Loucy (cell line): ENCODE results near the gene PPP1R10.

Source experiments
- H2AFZ ChIP-seq: fragments of 200-600 bp; sonication (generic); 2 replicates; pipeline ENCODE4 v1.6.0; 2016; ENCODE audit warnings: antibody characterized with exemption, mild to moderate bottlenecking, low read length, moderate library complexity
- H3F3A ChIP-seq: fragments of 200-600 bp; 2 replicates; pipeline ENCODE4 v1.6.0; 2016; ENCODE audit warnings: antibody characterized with exemption, low read depth, mild to moderate bottlenecking
- H3K27me3 ChIP-seq: fragments of 200-600 bp; sonication (generic); 2 replicates; pipeline ENCODE4 v1.6.1; 2014; ENCODE audit warnings: low read length, mild to moderate bottlenecking; ENCODE audit not compliant: insufficient read depth, poor library complexity, severe bottlenecking
- H3K36me3 ChIP-seq: fragments of 200-600 bp; sonication (generic); 2 replicates; pipeline ENCODE4 v1.6.1; 2016; ENCODE audit warnings: low read length; ENCODE audit not compliant: insufficient read depth
- H3K4me1 ChIP-seq: fragments of 200-600 bp; sonication (generic); 2 replicates; pipeline ENCODE4 v1.5.1; 2014; ENCODE audit warnings: low read length, mild to moderate bottlenecking; ENCODE audit not compliant: insufficient read depth, poor library complexity, severe bottlenecking
- H3K4me2 ChIP-seq: fragments of 200-600 bp; sonication (generic); 2 replicates; pipeline ENCODE4 v1.6.0; 2014; ENCODE audit warnings: antibody characterized with exemption, low read length, low read depth, mild to moderate bottlenecking; ENCODE audit not compliant: poor library complexity, severe bottlenecking
- H3K4me3 ChIP-seq: fragments of 200-600 bp; sonication (generic); 2 replicates; pipeline ENCODE4 v1.5.1; 2014; ENCODE audit warnings: low read length, mild to moderate bottlenecking, mixed read lengths; ENCODE audit not compliant: poor library complexity, severe bottlenecking
- H3K79me2 ChIP-seq: fragments of 200-600 bp; sonication (generic); 2 replicates; pipeline ENCODE4 v1.6.1; 2014; ENCODE audit warnings: low read length; ENCODE audit not compliant: insufficient read depth
- H3K9ac ChIP-seq: fragments of 200-600 bp; sonication (generic); 2 replicates; pipeline ENCODE4 v1.6.0; 2014; ENCODE audit warnings: mild to moderate bottlenecking, low read depth, low read length, moderate library complexity; ENCODE audit not compliant: poor library complexity, severe bottlenecking
- H3K9me2 ChIP-seq: fragments of 200-600 bp; sonication (generic); replicated peaks from 2 replicates; pipeline ENCODE4 v1.6.1; 2016; ENCODE audit warnings: low read depth, low read length, mixed read lengths
- H3K9me3 ChIP-seq: fragments of 200-600 bp; sonication (generic); 2 replicates; pipeline ENCODE4 v1.6.1; 2014; ENCODE audit warnings: mild to moderate bottlenecking, antibody characterized with exemption, low read length, low read depth; ENCODE audit not compliant: insufficient read depth
- H4K20me1 ChIP-seq: fragments of 200-600 bp; sonication (generic); 2 replicates; pipeline ENCODE4 v1.6.0; 2014; ENCODE audit warnings: antibody characterized with exemption, low read length, mild to moderate bottlenecking; ENCODE audit not compliant: insufficient read depth, poor library complexity, severe bottlenecking
- EZH2phosphoT487 ChIP-seq: fragments of 200-600 bp; IDR thresholded peaks from 2 replicates; pipeline ENCODE4 v1.6.1; 2018; ENCODE audit warnings: antibody characterized with exemption, mild to moderate bottlenecking, moderate library complexity, borderline replicate concordance
- TF ChIP-seq, protein P1 (sequence below): fragments of 200-600 bp; sonication (generic); conservative IDR thresholded peaks from 2 replicates; pipeline ENCODE4 v1.5.1; 2014; ENCODE audit warnings: mild to moderate bottlenecking, antibody characterized with exemption, low read length

Gene PPP1R10

GRCh38 chr6:30564114-30564513 is 52.9 kb downstream of the PPP1R10 start:
- peaks cover 9% of the 10 kb centered on the region; the same call in 1 of the 2 replicates for H3K79me2 ChIP-seq
- H4K20me1 ChIP-seq: peaks cover 4% of the 10 kb centered on the region
- H3K4me2 ChIP-seq: no peak overlapping the region
- no peaks in the 10 kb centered on the region for H3K9me3 ChIP-seq
- no peak overlapping the region for H2AFZ ChIP-seq
- H3F3A ChIP-seq: peaks cover 4% of the 10 kb centered on the region; the same call in 1 of the 2 replicates
- TF ChIP-seq, protein P1, sequence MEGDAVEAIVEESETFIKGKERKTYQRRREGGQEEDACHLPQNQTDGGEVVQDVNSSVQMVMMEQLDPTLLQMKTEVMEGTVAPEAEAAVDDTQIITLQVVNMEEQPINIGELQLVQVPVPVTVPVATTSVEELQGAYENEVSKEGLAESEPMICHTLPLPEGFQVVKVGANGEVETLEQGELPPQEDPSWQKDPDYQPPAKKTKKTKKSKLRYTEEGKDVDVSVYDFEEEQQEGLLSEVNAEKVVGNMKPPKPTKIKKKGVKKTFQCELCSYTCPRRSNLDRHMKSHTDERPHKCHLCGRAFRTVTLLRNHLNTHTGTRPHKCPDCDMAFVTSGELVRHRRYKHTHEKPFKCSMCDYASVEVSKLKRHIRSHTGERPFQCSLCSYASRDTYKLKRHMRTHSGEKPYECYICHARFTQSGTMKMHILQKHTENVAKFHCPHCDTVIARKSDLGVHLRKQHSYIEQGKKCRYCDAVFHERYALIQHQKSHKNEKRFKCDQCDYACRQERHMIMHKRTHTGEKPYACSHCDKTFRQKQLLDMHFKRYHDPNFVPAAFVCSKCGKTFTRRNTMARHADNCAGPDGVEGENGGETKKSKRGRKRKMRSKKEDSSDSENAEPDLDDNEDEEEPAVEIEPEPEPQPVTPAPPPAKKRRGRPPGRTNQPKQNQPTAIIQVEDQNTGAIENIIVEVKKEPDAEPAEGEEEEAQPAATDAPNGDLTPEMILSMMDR: no peak
- no peak for TF ChIP-seq EZH2phosphoT487
- peaks cover 12% of the 10 kb centered on the region; the same call in 1 of the 2 replicates for H3K36me3 ChIP-seq
- H3K4me1 ChIP-seq: no peaks in the 10 kb centered on the region
- no peaks in the 10 kb centered on the region for H3K27me3 ChIP-seq
- H3K4me3 ChIP-seq: no peak overlapping the region
- no peaks in the 10 kb centered on the region for H3K9me2 ChIP-seq
- H3K9ac ChIP-seq: no peak overlapping the region

GRCh38 chr6:30562470-30563425 is 54.3 kb downstream of the PPP1R10 start:
- Histone ChIP-seq H3K4me2 (no peak overlapping the region), H3K9me2 (no peaks in the 10 kb centered on the region)
- TF ChIP-seq, protein P1: no peak
- no peak for TF ChIP-seq EZH2phosphoT487

GRCh38 chr6:30560930-30561329 is 56.1 kb downstream of the PPP1R10 start:
- Histone ChIP-seq H3K4me2 (no peak overlapping the region), H3K36me3 (peaks cover 12% of the 10 kb centered on the region; the same call in 1 of the 2 replicates), H3K79me2 (peaks cover 30% of the 10 kb centered on the region), H3K4me1 (peaks cover 14% of the 10 kb centered on the region), H3F3A (peaks cover 4% of the 10 kb centered on the region; the same call in 1 of the 2 replicates), H2AFZ (no peak overlapping the region), H3K27me3 (no peaks in the 10 kb centered on the region), H4K20me1 (peaks cover 21% of the 10 kb centered on the region), H3K9ac (no peak overlapping the region), H3K9me2 (no peaks in the 10 kb centered on the region), H3K9me3 (no peaks in the 10 kb centered on the region), H3K4me3 (no peak overlapping the region)
- TF ChIP-seq EZH2phosphoT487: no peak

More at GRCh38 chr6:30562470-30563425, 54.3 kb downstream of the PPP1R10 start:
- H2AFZ ChIP-seq: no peak overlapping the region
- no peaks in the 10 kb centered on the region for H3K27me3 ChIP-seq
- H3K79me2 ChIP-seq: peaks cover 22% of the 10 kb centered on the region
- no peaks in the 10 kb centered on the region for H3K9me3 ChIP-seq
- H3K9ac ChIP-seq: no peak overlapping the region
- H3K36me3 ChIP-seq: peaks cover 12% of the 10 kb centered on the region; the same call in 1 of the 2 replicates
- peaks cover 4% of the 10 kb centered on the region; the same call in 1 of the 2 replicates for H3F3A ChIP-seq
- H4K20me1 ChIP-seq: peaks cover 16% of the 10 kb centered on the region
- no peak overlapping the region for H3K4me3 ChIP-seq
- peaks cover 12% of the 10 kb centered on the region for H3K4me1 ChIP-seq
